Measurements from ENCODE around the gene GMDS.

GMDS gene

GRCh38 chr6:1726341-1726768 lies 519.0 kb downstream of the GMDS start:
- H3K9me3 ChIP-seq = peaks cover 0 to 9% (median 0%) of the 10 kb centered on the region in 3 donors
- H3K27ac ChIP-seq = no peak overlapping the region
- peaks cover 0 to 16% (median 0%) of the 10 kb centered on the region in 4 donors for H3K4me1 ChIP-seq
- peaks cover 0 to 5% (median 0%) of the 10 kb centered on the region in 3 donors for H3K36me3 ChIP-seq
- DNase-seq = no peak
- no peak for TF ChIP-seq CTCF (IDR thresholded peaks at IDR 0.05)
- intact Hi-C loops (cut with DNase I; ENCODE audit: low total_unique reads) = no loop called here
- H3K27me3 ChIP-seq = no peaks in the 10 kb centered on the region
- no peak overlapping the region for H3K4me3 ChIP-seq

- no peaks in the 10 kb centered on the region for H3K27me3 ChIP-seq
- H3K4me3 ChIP-seq = no peak overlapping the region
- intact Hi-C loops (cut with DNase I; ENCODE audit: low total_unique reads) = no loop called here
- TF ChIP-seq CTCF (IDR thresholded peaks at IDR 0.05) = no peak
- no peaks in the 10 kb centered on the region for H3K9me3 ChIP-seq
- no peak overlapping the region for H3K27ac ChIP-seq
- peaks cover 0 to 15% (median 0%) of the 10 kb centered on the region in 4 donors for H3K4me1 ChIP-seq
- DNase-seq = no peak
- H3K36me3 ChIP-seq = peaks cover 0 to 5% (median 0%) of the 10 kb centered on the region in 3 donors
Observed at GRCh38 chr6:1724616-1725015, 520.8 kb downstream of the GMDS start.

GRCh38 chr6:1724124-1724523 lies 521.3 kb downstream of the GMDS start:
- Histone ChIP-seq H3K27me3 (no peaks in the 10 kb centered on the region), H3K36me3 (peaks cover 0 to 5% (median 0%) of the 10 kb centered on the region in 3 donors), H3K4me3 (no peak overlapping the region), H3K27ac (no peak overlapping the region), H3K9me3 (no peaks in the 10 kb centered on the region), H3K4me1 (peaks cover 0 to 10% (median 0%) of the 10 kb centered on the region in 4 donors)
- no peak for TF ChIP-seq CTCF (IDR thresholded peaks at IDR 0.05)
- intact Hi-C loops (cut with DNase I; ENCODE audit: low total_unique reads) = no loop called here
- no peak for DNase-seq

- no peak overlapping the region for H3K27ac ChIP-seq
- H3K36me3 ChIP-seq = peaks cover 0 to 5% (median 0%) of the 10 kb centered on the region in 3 donors
- intact Hi-C loops (cut with DNase I; ENCODE audit: low total_unique reads) = no loop called here
- DNase-seq = no peak
- H3K4me3 ChIP-seq = no peak overlapping the region
- H3K4me1 ChIP-seq = peaks cover 0 to 6% (median 0%) of the 10 kb centered on the region in 4 donors
- H3K27me3 ChIP-seq = no peaks in the 10 kb centered on the region
- no peaks in the 10 kb centered on the region for H3K9me3 ChIP-seq
- no peak for TF ChIP-seq CTCF (IDR thresholded peaks at IDR 0.05)
Observed at GRCh38 chr6:1722801-1723200, 522.6 kb downstream of the GMDS start.

- peaks cover 0 to 2% (median 0%) of the 10 kb centered on the region in 3 donors for H3K36me3 ChIP-seq
- H3K9me3 ChIP-seq = no peaks in the 10 kb centered on the region
- TF ChIP-seq CTCF (IDR thresholded peaks at IDR 0.05) = no peak
- no peaks in the 10 kb centered on the region for H3K27me3 ChIP-seq
- no peak overlapping the region for H3K27ac ChIP-seq
- no peak overlapping the region for H3K4me3 ChIP-seq
- intact Hi-C loops (cut with DNase I; ENCODE audit: low total_unique reads) = no loop called here
- no peak for DNase-seq
- peaks cover 0 to 6% (median 0%) of the 10 kb centered on the region in 4 donors for H3K4me1 ChIP-seq
Observed at GRCh38 chr6:1720620-1721322, 524.6 kb downstream of the GMDS start.

Data from tibial artery (tissue), 4 donors.